RPMI8226 (cell line): ENCODE measurements around the gene IQGAP2.
A peak's percentile ranks its signal among the peaks of the same experiment; 100 is the strongest.

Experiments
- DNase-seq: peaks from one replicate; pipeline ENCODE4 v3.0.0-alpha.2; 2015

Gene IQGAP2

DNA sequence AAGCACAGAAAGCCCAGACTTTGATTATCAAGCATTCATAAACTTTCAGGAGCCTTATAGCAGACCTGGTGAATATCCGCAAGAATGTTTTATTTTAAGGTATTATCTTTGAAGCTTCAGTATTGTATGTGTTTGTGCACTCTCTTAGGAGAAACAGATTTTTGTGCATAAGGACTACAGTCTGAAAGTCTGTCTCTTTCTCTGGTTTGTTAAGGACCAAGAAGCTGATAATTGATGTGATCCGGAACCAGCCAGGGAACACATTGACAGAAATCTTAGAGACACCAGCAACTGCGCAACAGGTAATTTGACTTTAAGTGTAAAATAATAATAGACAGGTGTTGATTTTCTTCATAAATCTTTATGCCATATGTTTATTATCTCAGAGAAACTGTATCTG is 290.1 kb downstream of the IQGAP2 start:
- no peak for DNase-seq

DNA sequence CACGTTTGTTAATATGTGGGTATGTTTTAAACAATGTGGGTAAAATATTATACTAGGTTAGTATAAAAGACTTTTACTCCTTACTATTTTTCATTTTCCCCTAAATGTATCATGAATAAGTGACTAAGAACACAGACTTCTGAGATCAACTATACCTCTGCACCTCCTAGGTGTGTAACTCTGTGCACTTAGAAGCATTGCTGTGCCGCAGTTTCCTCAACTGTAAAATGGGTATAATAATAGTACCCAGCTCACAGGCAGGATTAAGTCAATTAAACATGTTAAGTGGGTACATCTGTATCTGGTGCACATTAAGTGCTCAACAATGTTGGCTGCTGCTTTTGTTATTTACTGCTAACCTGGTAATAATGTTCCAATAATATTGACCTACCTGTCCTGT is 291.2 kb downstream of the IQGAP2 start:
- DNase-seq, result no peak

DNA sequence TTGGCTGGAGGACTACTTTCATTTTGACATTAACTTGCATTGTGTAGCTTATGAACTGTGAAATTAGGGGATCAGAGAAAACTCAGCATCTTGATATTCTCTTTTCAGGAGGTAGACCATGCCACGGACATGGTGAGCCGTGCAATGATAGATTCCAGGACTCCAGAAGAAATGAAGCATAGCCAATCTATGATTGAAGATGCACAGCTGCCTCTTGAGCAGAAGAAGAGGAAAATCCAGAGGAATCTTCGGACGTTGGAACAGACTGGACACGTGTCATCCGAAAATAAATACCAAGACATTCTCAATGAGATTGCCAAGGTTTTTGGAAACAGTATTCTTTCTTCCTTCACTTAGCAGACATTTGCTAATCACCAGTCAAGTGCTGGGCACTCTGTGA is 292.3 kb downstream of the IQGAP2 start:
- DNase-seq, result no peak

DNA sequence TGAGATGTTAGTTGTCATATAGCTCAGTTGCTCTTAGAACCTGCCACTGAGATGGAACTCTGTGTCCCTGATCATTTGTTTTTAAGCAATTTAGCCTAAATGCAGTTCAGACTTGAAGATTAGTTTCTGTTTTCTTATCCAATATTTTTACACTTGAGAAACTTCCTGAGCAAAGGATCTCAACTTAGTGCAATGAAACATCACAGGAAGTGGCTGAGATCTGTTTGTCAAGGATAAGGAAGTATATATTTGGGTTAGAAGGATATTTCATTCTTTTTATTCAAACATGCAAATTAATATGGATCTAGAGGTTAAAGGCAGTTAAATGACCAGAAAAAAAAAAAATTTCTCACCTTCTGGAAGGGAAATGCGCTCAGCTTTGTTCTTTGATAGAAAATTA is 293.2 kb downstream of the IQGAP2 start:
- DNase-seq, result no peak

DNA sequence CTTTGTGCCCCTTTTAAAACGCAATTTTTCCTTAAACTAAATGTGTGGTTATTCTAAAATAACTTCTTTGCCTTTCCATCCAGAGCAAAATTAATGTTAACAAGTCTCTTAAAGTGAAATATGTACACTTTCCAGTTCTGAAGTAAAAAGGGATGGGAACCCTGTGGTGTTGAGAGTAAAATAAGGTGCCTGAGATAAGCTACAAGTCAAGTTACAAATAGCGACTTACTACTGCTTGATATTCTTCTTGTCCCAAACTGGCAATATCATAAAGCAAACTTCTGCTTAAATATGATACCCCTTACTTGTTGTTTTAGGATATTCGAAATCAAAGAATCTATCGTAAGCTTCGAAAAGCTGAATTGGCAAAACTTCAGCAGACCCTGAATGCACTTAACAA is 294.6 kb downstream of the IQGAP2 start:
- no peak for DNase-seq

DNA sequence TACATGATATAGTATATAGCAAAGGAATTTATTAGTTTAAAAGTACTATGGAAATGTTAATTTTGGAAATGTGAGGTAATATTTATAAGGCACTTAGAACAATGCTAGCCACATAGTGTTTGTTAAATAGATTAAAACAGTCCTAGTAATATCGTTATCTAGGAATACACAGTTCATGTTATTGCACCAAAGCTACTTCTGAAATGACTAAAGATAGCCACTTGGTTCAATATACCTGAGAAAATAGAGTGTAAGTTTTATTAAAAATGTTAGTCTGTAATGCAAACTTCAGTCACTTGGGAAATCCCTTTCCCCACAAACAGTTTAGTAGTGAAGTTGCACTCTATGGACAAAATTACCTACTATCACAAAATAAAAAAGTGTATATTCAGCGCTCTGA is 297.5 kb downstream of the IQGAP2 start:
- DNase-seq, result no peak

DNA sequence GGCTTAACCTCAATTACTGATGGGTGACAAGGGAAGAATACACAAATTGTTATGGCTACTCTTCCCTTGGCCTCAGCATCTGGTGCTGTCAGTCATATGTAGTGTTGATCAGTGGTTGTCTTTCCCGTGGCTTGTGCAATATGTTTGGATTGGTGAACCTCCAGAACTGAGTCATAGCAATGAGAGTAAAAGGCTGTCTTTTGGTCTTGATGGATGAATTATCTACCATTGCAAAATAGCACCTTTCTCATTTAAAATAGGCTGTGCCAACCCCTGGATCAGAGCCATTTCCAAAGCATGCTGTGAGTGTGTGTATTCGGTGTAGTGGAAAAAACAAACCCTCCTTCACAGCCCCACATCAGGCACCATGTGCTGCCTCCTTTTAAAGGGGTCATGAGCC is 298.2 kb downstream of the IQGAP2 start:
- no peak for DNase-seq

DNA sequence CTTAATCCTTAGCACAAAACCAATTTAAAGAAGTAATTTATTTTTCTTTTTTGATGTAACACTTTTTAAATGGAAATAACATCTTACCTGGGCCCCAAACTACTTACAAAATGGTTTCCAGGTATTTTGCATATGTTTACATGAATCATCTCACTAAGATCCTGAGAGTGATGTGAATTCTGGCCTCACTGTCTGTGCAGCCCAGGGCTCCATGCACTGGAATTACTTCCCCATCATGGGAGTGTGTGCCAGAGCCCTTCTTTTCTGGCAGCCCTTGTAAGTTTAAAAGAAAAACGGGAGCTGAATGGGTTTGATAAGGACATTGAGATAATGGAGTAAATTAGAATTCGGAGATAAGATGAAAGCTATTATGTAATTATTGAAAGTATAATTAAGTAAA is 300.6 kb downstream of the IQGAP2 start:
- no peak for DNase-seq

DNA sequence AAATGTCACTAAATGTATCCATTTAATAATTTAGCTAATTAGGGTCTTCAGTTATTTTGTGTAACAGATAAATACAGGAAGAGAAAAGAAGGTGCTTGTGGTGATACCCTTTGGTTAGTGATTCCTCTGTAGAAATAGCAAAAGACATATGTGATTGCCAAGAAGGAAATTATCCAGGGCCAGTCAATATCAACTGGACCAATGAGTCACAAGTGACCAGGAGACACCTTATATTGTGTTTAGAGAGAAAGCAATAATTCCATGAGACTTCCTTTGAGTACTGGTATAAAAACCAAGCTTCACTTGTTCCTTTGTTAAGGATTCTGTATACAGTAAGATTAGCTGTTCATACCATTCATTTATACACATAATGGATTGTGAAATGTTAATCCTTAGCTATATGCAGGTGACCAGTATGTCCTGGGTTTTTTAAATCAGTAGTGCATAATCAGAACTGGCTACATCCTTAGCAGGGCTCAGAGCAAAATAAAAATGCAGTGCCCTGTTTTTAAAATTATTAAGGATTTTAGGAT is 301.1 kb downstream of the IQGAP2 start:
- DNase-seq, result no peak

DNA sequence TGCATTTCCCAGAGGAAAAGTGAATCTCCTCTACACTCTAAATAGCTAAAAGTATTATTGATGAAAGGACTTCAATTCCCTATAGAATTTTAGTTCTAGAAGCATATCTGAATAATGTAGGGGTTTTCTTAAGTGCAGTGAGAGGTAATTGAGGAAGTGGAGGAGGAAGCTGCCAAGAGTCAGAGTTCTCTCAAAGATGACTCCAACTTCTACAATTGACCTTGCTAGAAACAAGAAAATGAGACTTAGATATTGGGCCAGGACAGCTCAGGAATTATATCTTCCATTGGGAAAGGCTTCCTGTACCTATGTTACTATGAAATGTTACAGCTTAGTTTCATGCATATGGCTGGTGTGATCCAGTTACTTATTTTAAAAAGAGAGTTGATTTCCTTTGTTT is 302.5 kb downstream of the IQGAP2 start:
- no peak for DNase-seq

DNA sequence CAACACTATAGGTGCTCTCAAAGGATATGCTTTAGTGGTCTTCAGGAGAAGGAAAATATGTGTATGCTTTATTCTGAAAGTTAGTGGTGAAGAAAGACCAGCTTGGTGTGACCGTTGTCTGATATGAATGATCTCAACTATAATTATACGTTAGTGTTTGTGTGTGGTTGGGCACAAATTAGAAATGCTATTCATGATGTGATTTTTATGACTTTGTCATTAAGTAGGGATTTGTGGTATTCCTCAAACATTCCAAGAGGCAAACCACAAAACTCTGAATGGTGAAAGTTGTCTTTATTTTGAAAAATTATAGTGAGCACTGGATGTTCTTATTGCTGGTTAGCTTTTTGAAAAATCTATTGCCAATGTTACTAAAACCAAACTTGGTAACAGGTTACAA is 306.7 kb downstream of the IQGAP2 start:
- DNase-seq, result no peak

DNA sequence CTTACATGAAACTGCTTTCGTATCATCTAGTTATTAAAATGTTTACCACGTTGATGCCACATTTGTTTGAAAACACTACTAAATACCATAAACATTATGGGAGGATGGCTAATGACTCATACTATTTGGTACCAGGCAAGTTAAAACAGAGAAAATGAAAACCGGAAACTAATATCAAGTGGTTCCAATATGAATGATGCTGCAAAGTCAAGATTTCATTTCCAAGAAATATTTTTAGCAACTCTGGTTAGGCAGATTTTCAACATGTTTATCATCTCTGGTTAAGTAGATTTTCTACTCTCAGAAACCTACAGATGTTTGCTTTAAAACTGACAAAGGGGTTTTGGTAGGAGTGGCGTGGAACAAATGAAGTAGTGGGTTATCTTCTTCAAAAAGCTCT is 307.9 kb downstream of the IQGAP2 start:
- no peak for DNase-seq

DNA sequence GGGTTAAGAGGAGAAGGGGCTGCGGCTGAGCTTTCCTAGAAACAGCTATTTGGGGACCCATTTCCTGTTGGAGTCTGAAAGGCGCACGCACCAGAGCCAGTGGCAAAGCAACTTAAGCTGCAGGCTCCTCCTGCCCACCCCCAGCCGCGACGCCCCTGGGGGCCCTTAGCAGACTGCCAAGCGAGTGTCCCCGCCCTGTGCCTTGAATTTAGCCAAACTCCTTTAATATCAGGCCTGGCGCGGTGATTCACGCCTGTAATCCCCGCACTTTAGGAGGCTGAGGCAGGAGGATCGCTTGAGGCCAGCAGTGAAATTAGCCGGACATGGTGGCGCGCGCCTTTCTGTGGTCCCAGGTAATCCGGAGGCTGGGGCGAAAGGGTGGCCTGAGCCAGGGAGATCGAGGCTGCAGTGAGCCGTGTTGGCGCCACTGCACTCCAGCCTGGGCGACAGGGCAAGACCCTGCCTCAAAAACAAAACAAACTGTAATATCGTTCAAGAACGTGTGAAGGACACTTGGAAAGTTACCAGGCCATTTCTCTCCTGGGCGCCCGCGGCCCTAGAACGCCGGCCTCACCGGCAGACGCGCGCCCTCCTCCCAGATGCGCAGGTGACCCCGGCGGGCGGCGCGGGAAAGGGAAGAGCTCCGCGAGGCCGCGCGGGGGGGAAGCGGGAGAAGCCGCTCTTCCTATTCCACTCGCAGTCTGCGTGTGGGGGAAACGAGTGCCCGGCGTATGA is 311.8 kb downstream of the IQGAP2 start:
- DNase-seq, result no peak

DNA sequence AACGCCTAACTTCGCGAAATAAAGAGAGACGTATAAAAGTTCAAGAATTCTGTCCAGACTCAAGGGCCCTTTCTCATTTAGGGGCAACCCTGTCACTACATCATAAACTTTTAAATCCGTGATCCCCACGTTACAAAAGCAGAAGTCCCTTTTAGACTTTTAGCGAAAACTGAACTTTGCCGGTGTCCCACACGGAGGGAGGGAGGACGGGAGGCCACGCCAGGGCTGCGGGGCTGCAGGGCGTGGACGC is 312.3 kb downstream of the IQGAP2 start:
- DNase-seq, result peak; percentile 61

DNA sequence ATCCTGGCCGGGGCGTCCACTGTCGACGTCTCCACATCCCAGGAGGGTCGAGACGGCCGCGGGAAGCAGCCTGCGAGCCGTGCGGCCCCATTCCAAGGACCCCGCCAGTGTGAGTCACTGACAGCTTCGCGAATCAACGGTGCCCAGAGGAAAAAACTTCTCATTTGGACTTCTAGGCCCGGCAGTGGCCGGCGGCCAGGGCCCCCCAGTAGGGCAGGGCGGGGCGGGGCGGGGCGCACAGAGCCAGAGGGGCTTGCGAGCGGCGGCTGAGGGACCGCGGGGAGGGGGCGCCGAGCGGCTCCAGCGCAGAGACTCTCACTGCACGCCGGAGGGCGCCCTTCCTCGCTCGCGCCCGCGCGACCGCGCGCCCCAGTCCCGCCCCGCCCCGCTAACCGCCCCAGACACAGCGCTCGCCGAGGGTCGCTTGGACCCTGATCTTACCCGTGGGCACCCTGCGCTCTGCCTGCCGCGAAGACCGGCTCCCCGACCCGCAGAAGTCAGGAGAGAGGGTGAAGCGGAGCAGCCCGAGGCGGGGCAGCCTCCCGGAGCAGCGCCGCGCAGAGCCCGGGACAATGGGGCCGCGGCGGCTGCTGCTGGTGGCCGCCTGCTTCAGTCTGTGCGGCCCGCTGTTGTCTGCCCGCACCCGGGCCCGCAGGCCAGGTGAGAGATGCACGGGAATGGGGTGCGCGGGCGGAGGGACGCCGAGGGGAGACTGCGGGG is 312.8 kb downstream of the IQGAP2 start, which contains the start of gene F2R:
TSS of gene F2R (plus strand) at position 391 of the 720 bp plus-strand sequence. CDS start at position 573, 182 bp downstream.
- peak; percentile 66 for DNase-seq

DNA sequence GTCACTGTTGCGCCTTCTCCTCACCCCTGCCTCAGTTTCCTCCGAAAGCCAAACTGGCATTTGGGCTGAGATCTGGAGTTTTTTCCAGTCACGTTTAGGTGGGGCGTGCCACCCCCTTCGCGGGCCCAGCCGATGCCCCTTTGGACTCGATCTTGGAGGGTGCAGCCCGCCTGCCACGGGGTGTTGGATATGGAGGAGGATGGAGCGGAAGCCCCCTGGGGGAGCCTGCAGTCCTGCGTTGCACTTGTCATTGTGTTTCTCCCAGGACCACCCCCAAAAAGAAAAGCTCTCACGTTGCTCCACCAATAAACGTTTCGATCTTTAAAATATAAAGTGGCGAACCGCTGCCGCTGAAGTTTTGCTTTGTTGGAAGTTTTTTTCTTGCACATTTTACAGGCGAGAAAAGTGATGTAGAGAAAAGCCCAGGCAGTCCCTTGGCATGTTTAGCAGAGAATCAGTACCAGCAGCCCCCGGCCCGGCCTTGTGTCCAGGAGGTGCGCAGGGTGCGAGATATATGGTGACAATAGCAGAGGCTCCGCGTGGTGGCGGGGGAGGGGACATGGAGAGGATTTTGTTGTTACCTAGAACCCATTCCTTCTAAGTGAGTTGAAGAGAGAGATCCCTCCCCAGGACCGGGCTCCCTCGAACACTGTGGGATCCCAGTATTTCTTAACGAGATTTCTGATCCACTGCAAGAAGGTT is 313.5 kb downstream of the IQGAP2 start:
- peak; percentile 21 for DNase-seq

DNA sequence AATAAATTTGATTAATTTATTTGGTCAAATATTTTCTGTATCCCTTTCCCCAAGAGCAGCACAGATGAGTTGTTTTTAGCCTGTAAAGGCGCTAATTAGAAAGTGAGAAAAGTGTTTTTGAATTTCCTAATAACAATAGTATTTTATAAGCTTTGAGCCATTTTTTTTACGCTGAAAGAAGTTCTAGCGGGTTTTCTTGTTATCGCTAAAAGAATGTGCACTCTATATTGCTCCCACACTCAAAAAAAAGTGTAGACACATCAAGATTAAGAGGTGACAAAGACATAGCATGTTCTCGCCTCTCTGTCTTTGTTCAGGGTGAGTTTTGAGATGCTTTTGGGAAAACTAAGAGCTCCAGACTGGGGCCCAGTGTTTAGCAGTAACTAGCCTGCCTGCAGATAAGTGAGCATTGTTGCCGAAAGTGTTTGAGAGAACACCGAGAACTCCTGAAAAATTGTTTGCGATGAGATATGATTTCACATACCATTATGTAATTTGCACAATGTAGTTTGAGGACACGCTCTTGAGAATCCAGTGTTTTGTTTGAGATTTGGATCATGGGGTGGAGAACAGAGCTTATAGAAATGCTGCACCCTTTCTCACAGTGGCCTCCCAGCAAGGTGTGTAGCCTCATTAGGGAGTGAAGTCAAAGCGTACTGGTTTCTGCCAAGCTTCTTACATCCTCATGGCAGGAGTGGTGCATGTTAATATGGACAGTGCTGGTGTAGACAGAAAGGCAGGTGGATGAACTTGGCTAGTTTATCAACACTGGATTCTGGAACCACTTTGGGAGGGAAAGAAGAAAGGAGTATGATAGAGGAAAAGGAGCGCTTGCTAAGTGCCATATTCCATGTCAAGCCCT is 314.4 kb downstream of the IQGAP2 start:
- no peak for DNase-seq

DNA sequence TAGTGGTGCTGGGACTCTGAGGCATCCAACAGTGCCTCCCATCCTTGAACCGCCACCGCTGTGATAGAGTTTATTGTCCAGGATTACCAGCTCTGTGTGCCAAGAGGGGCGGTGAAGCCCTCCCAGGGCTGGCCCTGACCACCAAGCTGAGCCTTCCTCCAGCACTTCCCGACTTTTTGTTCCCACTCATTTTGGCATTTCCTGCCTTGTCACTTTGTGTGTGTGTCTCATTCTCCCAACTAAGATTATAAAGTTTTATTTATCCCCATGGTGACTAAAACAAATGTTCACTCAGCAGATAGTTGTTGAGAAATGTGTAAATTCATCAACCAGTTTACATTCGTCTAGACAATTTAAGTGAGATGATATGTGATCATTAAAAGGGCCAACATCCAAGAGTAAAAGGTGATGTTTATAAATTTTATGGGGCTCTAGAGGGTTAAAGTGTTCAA is 315.3 kb downstream of the IQGAP2 start:
- no peak for DNase-seq

DNA sequence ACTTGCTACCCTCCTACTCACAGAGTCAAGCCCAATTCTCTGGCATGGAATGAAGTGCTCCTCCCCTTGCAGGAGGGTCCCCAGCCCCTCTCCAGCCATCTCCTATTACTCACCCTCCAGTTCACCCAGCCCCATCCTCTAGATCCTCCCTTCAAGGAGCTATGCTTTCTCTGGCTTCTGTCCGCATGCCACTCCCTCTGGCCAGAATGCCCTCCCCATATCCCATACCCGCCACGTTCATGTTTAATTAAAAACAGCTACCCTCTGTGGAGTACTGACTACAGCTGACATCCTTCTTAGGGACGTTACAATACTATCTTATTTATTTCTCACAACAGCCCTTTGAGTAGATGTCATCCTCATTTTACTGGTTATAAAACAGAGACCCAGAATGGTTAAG is 315.8 kb downstream of the IQGAP2 start:
- no peak for DNase-seq

DNA sequence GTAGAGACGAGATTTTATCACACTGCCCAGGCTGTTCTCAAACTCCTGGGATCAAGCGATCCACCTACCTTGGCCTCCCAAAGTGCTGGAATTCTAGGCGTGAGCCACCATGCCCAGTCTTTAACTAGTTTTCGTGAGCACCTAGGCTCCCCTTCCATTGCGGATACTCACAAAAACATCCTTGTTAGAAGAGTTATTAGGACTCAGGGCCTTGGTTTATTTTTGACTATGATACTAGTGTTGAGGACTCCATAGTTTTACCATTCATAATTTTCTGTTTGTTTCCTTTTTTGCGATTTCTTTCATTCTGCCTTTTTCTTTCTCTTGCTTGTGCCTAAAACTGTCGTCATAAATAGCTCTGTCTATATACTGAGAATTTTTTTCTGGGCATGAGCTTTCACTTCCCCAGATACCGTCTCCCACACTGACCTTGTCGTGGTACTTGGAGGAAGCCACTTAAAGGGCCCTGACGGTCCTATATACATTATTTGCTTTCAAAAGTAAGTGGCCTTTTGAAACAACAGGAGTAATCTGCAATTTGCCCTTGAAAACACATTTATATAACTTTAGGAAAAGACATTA is 318.0 kb downstream of the IQGAP2 start:
- peak; percentile 88 for DNase-seq

DNA sequence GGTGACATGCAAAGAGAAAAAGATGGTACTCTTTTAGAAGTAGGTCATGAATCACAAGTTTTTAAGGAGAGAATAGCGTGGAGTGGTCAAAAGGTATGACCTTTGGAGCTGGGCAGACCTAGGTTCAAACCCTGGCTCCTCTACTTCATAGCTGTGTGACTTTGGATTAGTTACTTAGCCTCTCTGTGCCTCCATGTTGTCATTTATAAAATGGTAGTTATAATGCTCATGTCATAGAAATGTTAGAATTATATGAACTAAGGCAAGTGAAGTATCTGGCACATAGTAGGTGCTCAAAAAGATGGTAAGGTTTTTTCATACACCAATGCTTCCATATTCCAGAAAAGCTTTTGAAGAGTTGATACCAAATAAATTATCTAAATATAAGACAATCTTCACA is 320.2 kb downstream of the IQGAP2 start:
- no peak for DNase-seq

DNA sequence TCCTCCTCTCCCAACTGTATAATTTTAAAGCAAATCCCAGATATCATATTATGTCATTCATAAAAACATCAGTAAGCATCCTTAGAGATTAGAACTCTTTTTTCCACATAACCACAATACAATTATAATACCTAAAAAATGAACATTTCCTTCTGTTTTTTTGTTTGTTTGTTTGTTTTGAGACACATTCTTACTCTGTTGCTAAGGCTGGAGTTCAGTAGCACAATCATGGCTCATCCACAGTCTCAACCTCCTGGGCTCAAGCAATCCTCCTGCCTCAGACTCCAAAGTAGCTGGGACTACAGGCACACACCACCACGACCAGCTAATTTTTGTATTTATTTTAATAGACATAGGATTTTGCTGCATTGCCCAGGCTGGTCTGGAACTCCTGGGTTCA is 320.8 kb downstream of the IQGAP2 start:
- no peak for DNase-seq

DNA sequence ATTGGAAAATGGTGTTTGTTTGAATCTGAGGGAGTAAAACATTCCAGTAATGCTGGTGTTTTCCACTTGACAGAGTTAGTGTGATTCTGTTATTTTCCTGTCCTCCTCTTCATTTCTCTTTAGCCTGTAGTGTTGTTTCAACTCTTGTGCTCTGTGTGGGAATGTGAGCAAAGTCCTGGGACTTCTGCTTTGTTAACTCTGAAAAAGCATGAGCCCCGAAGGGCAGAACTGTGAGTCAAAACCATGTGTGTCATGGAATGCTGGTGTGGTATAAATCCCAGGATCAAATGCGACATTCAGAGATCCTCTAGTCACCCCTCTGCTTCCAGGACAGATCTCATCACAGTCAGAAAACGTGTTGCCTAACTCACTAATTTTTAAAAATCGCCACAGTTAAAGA is 321.8 kb downstream of the IQGAP2 start:
- no peak for DNase-seq
